ENCODE measurements around the gene FBXO22.

The FBXO22 gene

DNA sequence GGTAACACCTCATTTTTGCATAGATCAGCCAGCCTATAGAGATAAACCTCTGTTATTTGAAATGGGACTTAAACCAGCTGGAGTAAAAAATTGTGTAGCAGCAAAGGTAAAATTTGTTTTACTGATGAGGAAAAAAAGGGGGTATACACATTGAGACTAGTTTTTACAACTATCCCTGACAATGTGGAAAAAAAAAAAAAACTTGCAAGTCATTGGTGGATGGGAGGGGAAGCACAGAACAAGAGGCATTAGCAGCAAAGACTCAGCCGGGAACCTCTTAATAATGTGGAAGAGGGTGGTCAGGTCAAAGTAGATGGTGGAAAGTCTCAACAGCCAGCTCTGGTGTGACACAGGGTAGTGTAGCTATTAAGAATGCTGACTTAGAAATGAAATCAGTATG, 14.5 kb downstream of the FBXO22 start:
- DNase-seq, result no peak

DNA sequence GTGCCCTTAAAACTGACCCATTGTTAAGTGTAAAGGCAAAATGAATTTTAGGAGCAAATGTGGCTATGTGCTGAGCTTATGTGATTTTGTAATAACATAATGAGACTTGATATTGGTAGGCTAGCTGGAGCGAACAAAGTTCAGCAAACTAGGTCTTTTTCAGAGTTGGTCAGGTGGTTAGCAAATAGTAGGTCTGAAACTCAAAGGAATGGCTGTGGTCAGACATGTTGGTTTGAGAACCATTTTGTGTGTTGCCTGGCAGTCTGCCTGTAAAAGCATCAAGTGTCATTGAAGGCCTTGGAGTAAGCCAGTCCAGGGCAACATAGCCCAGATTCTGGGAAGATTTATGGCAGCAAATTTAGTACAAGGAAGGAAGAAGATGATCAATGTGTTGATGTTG, 16.4 kb downstream of the FBXO22 start:
- DNase-seq, result no peak

DNA sequence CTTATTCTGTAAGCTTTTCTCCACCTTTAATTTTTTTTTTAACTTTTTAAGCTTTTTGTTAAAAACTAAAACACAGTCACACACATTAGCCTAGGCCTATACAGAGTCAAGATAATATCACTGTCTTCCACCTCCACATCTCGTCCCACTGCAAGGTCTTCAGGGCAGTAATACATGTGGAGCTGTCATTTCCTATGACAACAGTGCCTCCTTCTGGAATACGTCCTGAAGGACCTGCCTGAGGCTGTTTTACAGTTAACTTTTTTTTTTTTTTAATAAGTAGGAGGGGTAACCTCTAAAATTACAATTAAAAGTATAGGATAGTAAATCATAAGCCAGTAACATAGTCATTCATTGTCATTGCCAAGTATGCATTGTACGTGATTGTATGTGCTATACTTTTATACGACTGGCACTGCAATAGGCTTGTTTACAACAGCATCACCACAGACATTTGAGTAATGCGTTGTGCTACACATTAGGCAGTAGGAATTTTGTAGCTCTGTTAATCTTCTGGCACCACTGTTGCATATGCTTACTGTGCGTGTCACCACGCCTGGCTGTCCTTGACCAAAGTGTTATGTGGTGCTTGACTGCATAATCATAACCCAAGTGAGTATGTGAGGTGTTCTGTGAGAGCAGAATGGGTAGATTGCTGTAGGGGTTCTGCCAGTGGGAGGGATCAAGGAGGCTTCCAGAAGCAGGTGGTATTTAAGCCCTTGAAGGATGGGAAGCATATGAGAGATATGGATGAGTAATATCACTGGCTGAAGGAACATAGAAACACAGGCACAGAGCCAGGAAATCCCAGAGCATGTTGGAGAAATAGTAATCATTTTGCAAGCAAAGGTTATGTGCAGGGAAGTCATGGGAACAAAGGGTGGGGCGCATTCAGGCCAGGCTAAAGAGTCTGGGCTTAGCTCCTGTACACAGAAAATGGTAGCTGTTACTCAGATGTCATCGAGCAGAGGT, 18.3 kb downstream of the FBXO22 start:
- no peak for DNase-seq

- DNase-seq, result no peak
Measured at GRCh38 chr15:75923756-75924155, 20.1 kb downstream of the FBXO22 start.

DNA sequence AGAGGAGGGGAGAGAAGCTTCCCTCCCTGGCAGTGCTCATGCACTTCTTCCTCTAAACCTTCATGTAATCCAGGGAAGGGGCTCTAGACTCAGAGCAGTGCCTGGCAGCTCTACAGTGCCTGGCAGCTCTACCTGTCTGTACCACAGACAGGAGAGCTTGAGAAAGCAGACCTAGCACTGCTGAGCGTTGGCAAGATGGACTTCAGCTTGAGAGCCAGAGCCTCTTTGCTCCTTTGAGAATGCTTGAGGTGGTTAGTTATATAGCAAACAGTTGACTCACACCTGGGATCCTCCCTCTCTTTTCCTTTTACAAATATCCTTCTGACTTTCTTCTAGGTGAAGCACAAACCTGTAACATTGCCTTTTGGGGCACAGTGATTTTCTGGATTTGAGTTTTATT, 20.9 kb downstream of the FBXO22 start:
- DNase-seq, result no peak

DNA sequence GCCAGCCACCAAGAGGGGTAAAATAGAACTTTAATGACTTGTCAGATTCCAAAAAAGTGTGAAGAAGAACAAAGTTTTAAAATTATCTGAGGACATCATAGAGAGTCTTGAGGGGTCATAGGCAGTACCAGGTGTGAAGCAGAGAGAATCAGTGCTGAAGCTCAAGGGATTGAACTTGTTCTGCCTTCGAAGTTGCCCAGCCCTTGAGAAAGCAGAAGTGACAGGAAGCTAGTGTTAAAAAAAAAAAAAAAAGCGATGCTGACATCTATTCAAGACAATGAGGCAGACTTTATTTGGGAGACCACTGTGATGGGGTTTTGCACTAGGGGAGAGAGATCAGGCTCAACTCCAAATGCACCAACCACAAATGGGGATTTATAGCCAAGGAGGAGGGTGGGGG, 21.8 kb downstream of the FBXO22 start:
- no peak for DNase-seq

GRCh38 chr15:75926931-75927330, 23.3 kb downstream of the FBXO22 start:
- no peak for DNase-seq

- DNase-seq, result no peak
Measured at GRCh38 chr15:75927601-75928000, 23.9 kb downstream of the FBXO22 start.

GRCh38 chr15:75928680-75929608, 25.3 kb downstream of the FBXO22 start:
- no peak for DNase-seq

GRCh38 chr15:75929799-75930565, 26.3 kb downstream of the FBXO22 start:
- no peak for DNase-seq

GRCh38 chr15:75930866-75931265, 27.2 kb downstream of the FBXO22 start:
- no peak for DNase-seq

GRCh38 chr15:75942464-75942863, 38.8 kb downstream of the FBXO22 start:
- no peak for DNase-seq

DNA sequence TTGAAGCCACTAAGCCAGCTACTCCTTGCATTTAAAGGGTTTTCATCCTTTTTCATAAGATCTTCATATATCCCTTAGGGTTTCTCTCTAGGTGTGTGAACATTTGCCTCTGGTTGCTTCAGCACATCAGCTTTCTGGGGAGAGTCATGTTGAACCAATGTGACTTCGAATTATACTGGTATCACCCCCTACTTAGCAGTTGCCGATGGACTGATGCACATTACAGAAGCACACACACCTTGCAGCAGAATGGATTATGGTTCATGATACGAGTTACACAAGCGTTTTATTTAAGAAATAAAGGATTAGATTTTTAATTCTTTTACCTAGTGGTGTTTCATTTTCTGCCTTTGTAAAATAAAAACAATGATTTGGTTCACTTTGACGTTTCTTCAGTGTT, 39.6 kb downstream of the FBXO22 start:
- no peak for DNase-seq

DNA sequence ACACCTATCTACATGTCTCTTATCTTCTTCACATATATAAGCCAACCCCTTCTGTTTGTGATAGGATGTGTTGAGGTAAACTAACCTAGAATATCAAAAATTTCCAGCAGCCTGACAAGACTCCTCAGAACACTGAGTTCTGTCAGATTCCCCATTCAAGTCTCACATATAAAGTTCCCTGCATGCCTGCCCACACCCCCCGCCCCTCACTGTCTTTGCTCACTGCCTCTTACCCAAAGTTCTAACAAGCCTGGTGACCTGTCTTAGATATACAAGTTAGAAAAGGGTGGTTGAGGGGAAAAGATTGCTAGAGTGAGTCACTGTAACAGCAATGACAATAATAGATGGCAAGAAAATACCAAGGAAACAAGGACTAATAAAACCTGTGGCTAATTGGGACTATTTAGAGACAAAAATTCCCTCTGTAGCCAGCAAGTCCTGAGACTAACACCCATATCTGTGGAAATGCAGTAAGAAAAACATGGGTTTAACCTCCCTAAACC, 40.1 kb downstream of the FBXO22 start:
- no peak for DNase-seq

DNA sequence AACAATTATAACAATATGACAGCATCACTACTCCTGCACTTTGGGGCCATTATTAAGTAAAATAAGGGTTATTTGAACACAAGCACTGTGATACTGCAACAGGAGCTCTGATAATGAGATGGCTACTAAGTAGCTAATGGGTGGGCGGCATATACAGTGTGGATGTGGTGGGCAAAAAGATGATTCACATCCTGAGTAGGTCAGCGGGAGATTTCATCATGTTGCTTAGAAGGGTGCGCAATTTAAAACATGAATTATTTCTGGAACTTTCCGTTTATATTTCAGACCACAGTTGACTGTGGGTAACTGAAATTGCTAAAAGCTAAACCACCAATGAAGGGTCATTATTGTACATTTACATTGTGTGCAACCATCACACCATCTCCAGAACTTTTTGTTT, 42.3 kb downstream of the FBXO22 start:
- DNase-seq, result no peak

DNA sequence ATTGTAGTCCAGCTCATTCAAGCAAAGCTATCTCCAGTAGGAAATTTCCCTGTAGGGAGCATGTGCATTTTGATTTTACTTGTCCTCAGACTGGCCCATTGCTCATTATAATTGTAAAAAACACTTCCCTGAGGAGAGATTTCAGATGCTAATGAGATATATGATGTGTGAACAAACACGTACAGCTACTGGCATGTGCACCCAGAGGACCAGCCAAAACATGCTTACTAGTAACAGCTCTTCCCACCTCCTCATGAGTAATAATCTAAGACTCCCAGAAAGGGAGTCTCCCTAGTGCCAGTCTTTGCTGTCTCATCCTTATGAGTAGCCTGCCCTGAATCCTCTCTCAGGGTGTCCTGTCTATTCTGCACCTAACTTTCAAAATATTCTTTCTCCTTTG, 43.4 kb downstream of the FBXO22 start:
- no peak for DNase-seq

DNA sequence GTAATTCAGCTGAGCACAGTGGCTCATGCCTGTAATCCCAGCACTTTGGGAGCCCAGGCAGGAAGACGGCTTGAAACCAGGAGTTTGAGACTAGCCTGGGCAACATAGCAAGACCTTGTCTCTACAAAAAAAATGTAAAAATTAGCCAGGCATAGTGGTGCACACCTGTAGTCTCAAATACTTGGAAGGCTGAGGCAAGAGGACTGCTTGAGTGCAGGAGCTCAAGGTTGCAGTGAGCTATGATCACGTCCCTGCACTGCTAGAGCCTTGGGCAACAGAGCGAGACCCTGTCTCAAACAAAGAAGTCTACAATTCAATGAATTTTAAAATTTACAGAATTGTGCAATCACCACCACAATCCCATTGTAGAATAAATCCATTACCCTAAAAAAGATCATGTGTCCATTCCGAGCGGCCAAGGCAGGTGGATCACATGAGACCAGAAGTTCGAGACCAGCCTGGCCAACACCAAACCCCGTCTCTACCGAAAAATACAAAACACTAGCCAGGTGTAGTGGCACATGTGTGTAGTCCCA, 45.2 kb downstream of the FBXO22 start:
- DNase-seq, result no peak

DNA sequence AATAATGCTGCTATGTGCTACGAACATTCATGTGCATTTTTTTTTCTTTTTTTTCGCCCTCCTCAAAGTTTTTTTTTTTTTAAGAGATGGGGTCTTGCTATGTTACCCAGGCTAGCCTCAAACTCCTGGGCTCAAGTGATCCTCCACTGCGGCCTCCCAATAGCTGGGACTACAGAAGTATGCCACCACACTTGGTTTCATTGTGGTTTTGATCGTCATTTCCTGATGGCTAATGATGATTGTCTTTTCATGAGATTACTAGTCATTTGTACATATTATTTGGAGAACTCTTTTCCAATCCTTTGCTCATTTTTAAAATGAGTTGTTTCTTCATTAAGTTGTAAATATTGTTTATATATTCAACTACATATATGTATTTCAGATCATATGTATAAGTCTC, 48.8 kb downstream of the FBXO22 start:
- no peak for DNase-seq

DNA sequence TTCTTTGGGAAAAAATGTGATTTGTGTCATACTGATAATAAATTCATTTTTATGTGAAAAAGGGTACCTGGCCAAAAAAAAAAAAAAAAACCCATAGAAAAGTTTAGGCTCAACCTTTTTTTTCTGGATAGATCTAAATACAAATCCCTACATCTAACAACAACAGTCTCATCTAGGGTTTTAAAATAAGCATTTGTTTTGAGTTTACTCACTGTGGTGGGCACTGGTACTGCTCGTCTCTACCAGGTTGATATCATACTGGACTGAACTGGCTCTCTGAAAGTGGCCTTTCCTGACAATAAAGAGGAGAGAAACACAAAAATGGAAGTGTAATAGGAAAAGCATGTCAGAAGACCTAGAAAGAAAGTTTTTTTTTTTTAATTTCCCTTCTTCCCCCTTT, 52.0 kb downstream of the FBXO22 start:
- DNase-seq, result no peak

DNA sequence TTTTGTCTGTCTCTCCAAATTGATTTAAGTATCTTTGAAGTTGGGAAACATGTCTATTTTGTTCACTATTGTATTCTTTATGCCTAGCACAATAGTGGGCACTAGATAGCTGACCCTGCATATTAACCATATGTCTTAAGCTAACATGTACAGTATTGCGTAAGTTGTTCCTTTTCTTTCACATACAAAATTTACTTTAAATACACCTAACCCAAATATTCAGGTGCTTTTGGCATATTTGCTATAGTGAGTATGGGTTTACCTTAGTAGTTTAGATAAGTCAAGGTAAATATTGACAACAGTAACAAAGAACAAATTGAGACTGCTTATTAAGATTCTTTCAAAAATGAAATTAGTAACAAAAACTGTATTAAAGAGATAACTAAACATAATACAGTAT, 57.7 kb downstream of the FBXO22 start:
- no peak for DNase-seq

DNA sequence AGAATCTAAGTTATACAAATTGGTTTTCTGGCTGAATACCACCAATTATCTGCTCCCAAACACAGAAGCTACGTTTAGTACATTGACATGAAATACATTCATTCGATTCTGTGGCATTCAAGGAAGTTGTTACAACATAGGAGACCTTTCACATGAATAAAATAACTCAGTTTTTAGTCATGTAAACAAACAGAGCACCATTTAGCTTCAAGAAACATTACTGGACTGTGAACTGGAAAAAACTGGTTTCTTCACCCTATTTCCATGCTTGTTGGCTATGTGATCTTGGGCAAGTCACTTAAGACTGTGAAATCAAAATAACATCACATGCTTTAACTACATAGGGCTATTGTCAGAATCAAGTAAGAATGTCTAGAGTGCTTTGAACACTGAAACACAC, 62.4 kb downstream of the FBXO22 start:
- no peak for DNase-seq

Measured in amygdala (tissue), 56 donors.